ENCODE data around the gene MMP17.
A peak's percentile ranks its signal among the peaks of the same experiment; 100 is the strongest.

Gene MMP17

DNA sequence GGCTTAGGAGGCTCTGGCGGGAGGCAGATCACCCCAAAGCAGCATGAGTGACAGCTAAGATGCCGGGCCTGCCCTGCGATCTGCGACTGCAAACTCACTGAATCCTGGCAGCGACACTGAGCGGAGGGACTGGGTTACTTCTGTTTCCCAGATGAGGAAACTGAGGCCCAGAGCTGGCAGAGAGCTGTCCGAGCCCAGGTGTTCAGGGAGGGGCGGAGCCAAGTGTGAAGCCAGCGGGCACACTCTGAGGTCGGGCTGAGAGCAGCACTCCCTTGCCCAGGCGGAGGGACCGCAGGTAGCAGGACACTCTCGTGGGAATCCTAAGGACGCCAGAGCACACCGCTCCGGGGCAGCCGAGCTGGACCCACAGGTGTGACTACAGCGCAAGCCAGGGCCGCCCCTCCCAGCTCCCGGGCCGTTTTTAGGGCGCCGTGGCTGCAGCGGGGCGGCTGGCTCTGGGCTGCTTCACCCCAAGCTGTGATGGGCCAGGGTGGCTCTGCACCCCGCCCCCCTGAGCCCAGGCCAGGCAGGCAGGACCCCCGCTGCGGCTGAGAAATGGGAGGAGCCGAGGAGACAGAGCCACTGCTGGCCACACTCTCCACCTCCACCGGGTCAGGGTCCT lies 27.4 kb downstream of the MMP17 start:
- TF ChIP-seq MAX (IDR thresholded peaks at IDR 0.05; ENCODE audit: low read depth, low read length) (no peak), MYC (IDR thresholded peaks at IDR 0.05; ENCODE audit: low read depth, low read length) (no peak), POLR2A (IDR thresholded peaks at IDR 0.05; ENCODE audit: extremely low read depth, insufficient read length) (no peak)
- TF ChIP-seq, protein P1, sequence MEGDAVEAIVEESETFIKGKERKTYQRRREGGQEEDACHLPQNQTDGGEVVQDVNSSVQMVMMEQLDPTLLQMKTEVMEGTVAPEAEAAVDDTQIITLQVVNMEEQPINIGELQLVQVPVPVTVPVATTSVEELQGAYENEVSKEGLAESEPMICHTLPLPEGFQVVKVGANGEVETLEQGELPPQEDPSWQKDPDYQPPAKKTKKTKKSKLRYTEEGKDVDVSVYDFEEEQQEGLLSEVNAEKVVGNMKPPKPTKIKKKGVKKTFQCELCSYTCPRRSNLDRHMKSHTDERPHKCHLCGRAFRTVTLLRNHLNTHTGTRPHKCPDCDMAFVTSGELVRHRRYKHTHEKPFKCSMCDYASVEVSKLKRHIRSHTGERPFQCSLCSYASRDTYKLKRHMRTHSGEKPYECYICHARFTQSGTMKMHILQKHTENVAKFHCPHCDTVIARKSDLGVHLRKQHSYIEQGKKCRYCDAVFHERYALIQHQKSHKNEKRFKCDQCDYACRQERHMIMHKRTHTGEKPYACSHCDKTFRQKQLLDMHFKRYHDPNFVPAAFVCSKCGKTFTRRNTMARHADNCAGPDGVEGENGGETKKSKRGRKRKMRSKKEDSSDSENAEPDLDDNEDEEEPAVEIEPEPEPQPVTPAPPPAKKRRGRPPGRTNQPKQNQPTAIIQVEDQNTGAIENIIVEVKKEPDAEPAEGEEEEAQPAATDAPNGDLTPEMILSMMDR (IDR thresholded peaks at IDR 0.05; ENCODE audit: low read depth, low read length), result no peak

GRCh38 chr12:131856366-131857097 lies 28.3 kb downstream of the MMP17 start:
- no peak for DNase-seq (ENCODE audit: low read depth)
- no peak for TF ChIP-seq MYC (IDR thresholded peaks at IDR 0.05; ENCODE audit: low read depth, low read length)
- TF ChIP-seq, protein P1 (IDR thresholded peaks at IDR 0.05; ENCODE audit: low read depth, low read length), result no peak
- TF ChIP-seq MAX (IDR thresholded peaks at IDR 0.05; ENCODE audit: low read depth, low read length), result no peak
- no peak for TF ChIP-seq POLR2A (IDR thresholded peaks at IDR 0.05; ENCODE audit: extremely low read depth, insufficient read length)
- H3K4me3 ChIP-seq (ENCODE audit: low read depth, low read length), result no peak overlapping the region

More for the DNA sequence above, 27.4 kb downstream of the MMP17 start:
- no peak for DNase-seq (ENCODE audit: low read depth)
- H3K4me3 ChIP-seq (ENCODE audit: low read depth, low read length), result no peak overlapping the region

GRCh38 chr12:131857908-131858850 lies 30.0 kb downstream of the MMP17 start:
- no peak overlapping the region for H3K4me3 ChIP-seq (ENCODE audit: low read depth, low read length)
- no peak for DNase-seq (ENCODE audit: low read depth)
- TF ChIP-seq MAX (IDR thresholded peaks at IDR 0.05; ENCODE audit: low read depth, low read length) (no peak), POLR2A (IDR thresholded peaks at IDR 0.05; ENCODE audit: extremely low read depth, insufficient read length) (no peak), MYC (IDR thresholded peaks at IDR 0.05; ENCODE audit: low read depth, low read length) (no peak)
- TF ChIP-seq, protein P1 (IDR thresholded peaks at IDR 0.05; ENCODE audit: low read depth, low read length), result no peak

DNA sequence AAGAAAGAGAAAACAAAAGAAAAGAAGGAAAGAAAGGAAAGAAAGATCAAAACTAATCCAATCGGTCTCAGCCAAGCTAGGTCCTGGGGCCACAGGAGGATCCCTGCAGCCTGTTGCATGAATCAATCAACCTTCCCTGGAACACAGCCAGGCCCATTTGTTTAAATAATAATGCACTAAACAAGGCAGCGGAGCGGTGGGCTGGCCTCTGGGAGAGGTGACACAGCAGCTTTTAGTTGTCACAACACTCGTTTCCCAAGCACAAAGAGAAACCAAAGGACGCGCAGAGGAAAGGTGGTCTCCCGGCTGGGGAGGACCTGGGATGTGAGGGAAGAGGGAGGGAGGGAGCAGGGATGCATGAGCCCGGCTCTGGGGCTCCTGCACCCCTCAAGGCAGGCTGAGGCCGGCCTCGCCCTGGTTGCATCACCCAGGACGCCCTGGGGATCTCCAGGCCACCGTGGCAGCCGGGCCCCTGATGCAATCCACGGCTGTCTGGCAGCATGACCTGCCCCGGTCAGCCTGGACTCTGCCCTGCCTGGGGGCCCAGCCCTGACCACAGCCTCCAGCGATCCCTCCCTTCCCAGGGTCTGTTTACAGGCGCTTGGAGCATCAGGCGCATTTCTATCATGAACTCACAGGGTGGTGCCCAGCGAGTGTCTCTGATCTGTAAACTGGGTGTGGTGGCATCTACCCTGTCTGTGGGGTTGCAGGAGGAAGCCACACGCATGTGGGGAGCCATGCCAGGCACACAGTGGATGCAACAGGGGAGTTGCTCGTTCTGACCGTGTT lies 32.5 kb downstream of the MMP17 start:
- peak overlapping the region; percentile 30 for H3K4me3 ChIP-seq (ENCODE audit: low read depth, low read length)
- peak; percentile 91 for DNase-seq (ENCODE audit: low read depth)
- TF ChIP-seq MAX (IDR thresholded peaks at IDR 0.05; ENCODE audit: low read depth, low read length) (peak; percentile 52), POLR2A (IDR thresholded peaks at IDR 0.05; ENCODE audit: extremely low read depth, insufficient read length) (no peak), MYC (IDR thresholded peaks at IDR 0.05; ENCODE audit: low read depth, low read length) (0 out of 2 replicates have a peak, but pooled peaks have one; percentile 60)
- TF ChIP-seq, protein P1 (IDR thresholded peaks at IDR 0.05; ENCODE audit: low read depth, low read length), result no peak

Data from NB4 (cell line).